Measurements from ENCODE around the gene IRF8.

DNA sequence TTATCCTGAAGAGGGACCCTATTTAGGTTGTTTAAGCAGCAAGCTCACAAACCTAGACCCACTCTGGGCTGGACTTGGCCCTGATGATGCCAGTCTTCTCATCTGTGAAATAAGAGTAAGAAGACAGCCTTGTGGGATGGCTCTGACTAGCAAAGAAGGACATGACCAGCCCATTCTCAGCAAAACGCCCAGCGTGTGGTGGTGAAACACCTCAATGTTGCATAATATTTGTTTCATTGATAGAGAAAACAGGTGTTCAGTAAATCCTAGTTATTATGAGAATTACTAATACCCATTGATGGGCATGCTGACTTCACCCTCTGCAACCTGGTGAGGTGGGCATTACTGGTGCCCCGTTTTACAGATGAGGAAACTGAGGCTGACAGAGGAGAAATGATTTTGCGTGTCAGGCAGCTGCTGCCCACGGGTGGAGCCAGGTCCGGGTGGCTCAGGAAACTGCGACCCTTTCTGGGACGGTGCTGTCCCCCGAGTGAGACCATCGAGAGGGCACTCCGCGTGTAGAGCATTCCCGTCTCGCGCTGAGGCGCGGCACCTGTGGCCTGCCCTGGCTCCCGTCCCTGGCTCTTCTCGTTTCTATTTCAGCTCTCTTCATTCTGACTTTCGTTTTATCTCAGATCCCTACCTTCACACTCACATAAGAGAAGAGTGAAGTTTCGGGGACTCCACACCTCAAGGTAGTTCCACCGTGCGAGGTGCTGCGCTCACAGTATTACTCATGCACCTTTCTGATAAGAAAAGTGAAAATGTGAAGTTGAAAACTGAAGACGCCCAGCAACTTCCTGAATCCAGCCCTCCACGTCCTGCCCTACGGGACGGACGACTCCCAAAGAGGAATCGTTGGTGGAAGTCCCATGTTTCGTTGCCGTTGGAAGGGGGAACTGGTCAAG, 48.5 kb downstream of the IRF8 start:
- TF ChIP-seq, protein P1, sequence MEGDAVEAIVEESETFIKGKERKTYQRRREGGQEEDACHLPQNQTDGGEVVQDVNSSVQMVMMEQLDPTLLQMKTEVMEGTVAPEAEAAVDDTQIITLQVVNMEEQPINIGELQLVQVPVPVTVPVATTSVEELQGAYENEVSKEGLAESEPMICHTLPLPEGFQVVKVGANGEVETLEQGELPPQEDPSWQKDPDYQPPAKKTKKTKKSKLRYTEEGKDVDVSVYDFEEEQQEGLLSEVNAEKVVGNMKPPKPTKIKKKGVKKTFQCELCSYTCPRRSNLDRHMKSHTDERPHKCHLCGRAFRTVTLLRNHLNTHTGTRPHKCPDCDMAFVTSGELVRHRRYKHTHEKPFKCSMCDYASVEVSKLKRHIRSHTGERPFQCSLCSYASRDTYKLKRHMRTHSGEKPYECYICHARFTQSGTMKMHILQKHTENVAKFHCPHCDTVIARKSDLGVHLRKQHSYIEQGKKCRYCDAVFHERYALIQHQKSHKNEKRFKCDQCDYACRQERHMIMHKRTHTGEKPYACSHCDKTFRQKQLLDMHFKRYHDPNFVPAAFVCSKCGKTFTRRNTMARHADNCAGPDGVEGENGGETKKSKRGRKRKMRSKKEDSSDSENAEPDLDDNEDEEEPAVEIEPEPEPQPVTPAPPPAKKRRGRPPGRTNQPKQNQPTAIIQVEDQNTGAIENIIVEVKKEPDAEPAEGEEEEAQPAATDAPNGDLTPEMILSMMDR (IDR thresholded peaks at IDR 0.05), result no peak
- TF ChIP-seq GABPA (IDR thresholded peaks at IDR 0.05; ENCODE audit: low read depth), result no peak
- TF ChIP-seq ELF1 (IDR thresholded peaks at IDR 0.05), result no peak
- TF ChIP-seq RFX5 (IDR thresholded peaks at IDR 0.05; ENCODE audit: low read length), result no peak
- TF ChIP-seq CHD2 (IDR thresholded peaks at IDR 0.05; ENCODE audit: low read length, partially characterized antibody), result no peak

Measured in SK-N-SH (cell line).